Liver (tissue), 9 donors: ENCODE results near the gene APPL1. TPM values are rescaled to one million over a fixed set of nuclear protein-coding genes. Genes with fewer than 3 reads are reported as not detected.

ENCODE experiments used
- DNase-seq: peaks from one replicate; pipeline ENCODE4 v3.0.0-alpha.2; 2017; ENCODE audit warnings: low spot score
- H3K27ac ChIP-seq, 2 donors: one replicate each; pipeline ENCODE4 v1.7.0; 2013; ENCODE audit warnings: inconsistent platforms in 2 of 2, low read length in 2 of 2, control low read depth in 1 of 2, low read depth in 1 of 2, mild to moderate bottlenecking in 1 of 2
- H3K27me3 ChIP-seq, 4 donors: one replicate each; pipeline versions ENCODE4 v1.6.1 to v1.7.0; 2013; ENCODE audit warnings: low read length in 3 of 4, inconsistent platforms in 1 of 4, mild to moderate bottlenecking in 1 of 4, moderate library complexity in 1 of 4; ENCODE audit not compliant: control insufficient read depth in 4 of 4, insufficient read depth in 4 of 4
- H3K36me3 ChIP-seq, 4 donors: one replicate each; pipeline versions ENCODE4 v1.6.1 to v1.7.0; 2013; ENCODE audit warnings: low read length in 3 of 4, mild to moderate bottlenecking in 3 of 4, low read depth in 1 of 4, moderate library complexity in 1 of 4; ENCODE audit not compliant: control insufficient read depth in 4 of 4, insufficient read depth in 3 of 4
- H3K4me1 ChIP-seq, 4 donors: one replicate each; pipeline versions ENCODE4 v1.6.1 to v1.7.0; 2013; ENCODE audit warnings: low read length in 3 of 4, mild to moderate bottlenecking in 3 of 4, moderate library complexity in 1 of 4; ENCODE audit not compliant: control insufficient read depth in 4 of 4, insufficient read depth in 4 of 4
- H3K4me3 ChIP-seq, 3 donors: one replicate each; pipeline versions ENCODE4 v1.6.1 to v1.7.0; 2013; ENCODE audit warnings: low read length in 3 of 3, control low read depth in 1 of 3, low read depth in 1 of 3, mild to moderate bottlenecking in 1 of 3
- H3K9ac ChIP-seq, 2 donors: one replicate each; pipeline ENCODE4 v1.7.0; 2013; ENCODE audit warnings: low read length in 2 of 2, mild to moderate bottlenecking in 2 of 2, moderate library complexity in 2 of 2, control low read depth in 1 of 2, low read depth in 1 of 2
- H3K9me3 ChIP-seq, 4 donors: one replicate each; pipeline versions ENCODE4 v1.6.1 to v1.7.0; 2013; ENCODE audit warnings: low read length in 3 of 4; ENCODE audit not compliant: control insufficient read depth in 4 of 4
- EGR1 ChIP-seq, 2 donors: IDR thresholded peaks; 2 replicates each; pipeline ENCODE4 v1.6.1; 2016 to 2018; ENCODE audit warnings: antibody characterized with exemption in 2 of 2, low read depth in 2 of 2
- FOXA1 ChIP-seq: IDR thresholded peaks from 2 replicates; pipeline ENCODE4 v1.6.1; 2016; ENCODE audit warnings: antibody characterized with exemption
- FOXA2 ChIP-seq: IDR thresholded peaks from 2 replicates; pipeline ENCODE4 v1.6.1; 2016; ENCODE audit warnings: antibody characterized with exemption
- GABPA ChIP-seq, 2 donors: IDR thresholded peaks in 1 of 2; conservative IDR thresholded peaks in 1 of 2; 2 replicates each; pipeline ENCODE4 v1.6.1; 2016; ENCODE audit warnings: antibody characterized with exemption in 2 of 2, mild to moderate bottlenecking in 1 of 2, moderate library complexity in 1 of 2
- HNF4A ChIP-seq, 2 donors: conservative IDR thresholded peaks; 2 replicates each; pipeline ENCODE4 v1.6.1; 2016; ENCODE audit warnings: antibody characterized with exemption in 2 of 2, mild to moderate bottlenecking in 2 of 2
- JUND ChIP-seq, 2 donors: IDR thresholded peaks; 2 replicates each; pipeline ENCODE4 v1.6.1; 2016; ENCODE audit warnings: antibody characterized with exemption in 2 of 2
- MAX ChIP-seq: IDR thresholded peaks from 2 replicates; pipeline ENCODE4 v1.6.1; 2016; ENCODE audit warnings: antibody characterized with exemption
- RXRA ChIP-seq, 2 donors: IDR thresholded peaks; 2 replicates each; pipeline ENCODE4 v1.6.1; 2017 to 2018; ENCODE audit warnings: antibody characterized with exemption in 2 of 2, mild to moderate bottlenecking in 1 of 2
- SP1 ChIP-seq: IDR thresholded peaks from 2 replicates; pipeline ENCODE4 v1.6.1; 2018; ENCODE audit warnings: antibody characterized with exemption, mild to moderate bottlenecking
- TAF1 ChIP-seq: conservative IDR thresholded peaks from 2 replicates; pipeline ENCODE4 v1.6.1; 2016; ENCODE audit warnings: antibody characterized with exemption, mild to moderate bottlenecking
- YY1 ChIP-seq: IDR thresholded peaks from 2 replicates; pipeline ENCODE4 v1.6.1; 2016; ENCODE audit warnings: antibody characterized with exemption, mild to moderate bottlenecking
- ZBTB33 ChIP-seq: IDR thresholded peaks from 2 replicates; pipeline ENCODE4 v1.6.1; 2016; ENCODE audit warnings: antibody characterized with exemption
- WGBS: extraction: QIAGEN DNeasy Blood & Tissue Kit; methylation state at CpG from one replicate; pipeline ENCODE4 v1.1.7; 2013; 5-methylcytosine and 5-hydroxymethylcytosine counted together
- polyA plus RNA-seq, 2 donors: library from polyadenylated mRNA; stranded (reverse) in 1 of 2; unstranded in 1 of 2; fragments of 200-250 nt in 1 of 2; fragments of >200 nt in 1 of 2; fragmentation: Nextera tagmentation in 1 of 2; extraction: Ambion mirVana in 1 of 2; gene quantifications; one replicate each; pipeline versions ENCODE4 v1.2.1 to v1.2.3, GENCODE V29; 2013 to 2015
- total RNA-seq, 2 donors: library from RNA; depleted of rRNA; stranded (reverse); fragments of >200 nt; gene quantifications; one replicate each; pipeline ENCODE4 v1.2.3, GENCODE V29; 2014
- TF ChIP-seq, protein P1 (sequence below): IDR thresholded peaks from 2 replicates; pipeline ENCODE4 v1.6.1; 2016; ENCODE audit warnings: antibody characterized with exemption
- TF ChIP-seq, protein P2 (sequence below): fragments of 150-350 bp; IDR thresholded peaks from 2 replicates; pipeline ENCODE4 v1.5.1; 2017; ENCODE audit warnings: improper control_type of control experiment, low read depth, low read length; ENCODE audit not compliant: missing input control
- donor health status: healthy.
- donor health status: healthy.
- donor health status: healthy.
- donor health status: healthy.
- donor health status: healthy.

The APPL1 gene
- total and polyA plus RNA-seq, 4 donors: 7.7 to 30.3 (median 19.2) TPM

DNA sequence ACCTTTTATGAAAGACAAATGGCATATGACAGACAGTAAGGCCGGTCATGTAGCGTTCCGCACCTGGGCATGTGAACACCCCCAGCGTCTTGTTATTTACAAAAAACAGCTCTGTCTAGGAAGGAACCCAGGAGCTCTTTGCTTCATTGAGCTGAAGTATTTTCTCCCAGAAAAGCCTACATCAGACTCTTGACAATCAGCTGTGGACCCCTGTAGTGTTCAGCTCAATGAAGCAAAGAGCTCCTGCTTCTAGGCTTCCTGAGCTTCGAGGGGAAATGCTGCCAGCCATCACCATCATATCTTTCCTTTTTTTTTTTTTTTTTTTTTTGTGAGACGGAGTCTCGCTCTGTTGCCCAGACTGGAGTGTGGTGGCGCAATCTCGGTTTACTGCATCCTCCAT is 60.9 kb downstream of the APPL1 start:
- Histone ChIP-seq H3K27me3 (peaks cover 0 to 3% (median 0%) of the 10 kb centered on the region in 4 donors), H3K27ac (no peak overlapping the region), H3K9ac (no peak overlapping the region), H3K4me3 (no peak overlapping the region), H3K9me3 (peaks cover 0 to 3% (median under 1%) of the 10 kb centered on the region in 4 donors), H3K36me3 (no peaks in the 10 kb centered on the region), H3K4me1 (no peaks in the 10 kb centered on the region)
- DNase-seq: no peak
- 94% methylated on average over 9 of the region's 9 CpGs for WGBS
- no peak for TF ChIP-seq HNF4A (conservative IDR thresholded peaks at IDR 0.05)
- TF ChIP-seq, protein P1, sequence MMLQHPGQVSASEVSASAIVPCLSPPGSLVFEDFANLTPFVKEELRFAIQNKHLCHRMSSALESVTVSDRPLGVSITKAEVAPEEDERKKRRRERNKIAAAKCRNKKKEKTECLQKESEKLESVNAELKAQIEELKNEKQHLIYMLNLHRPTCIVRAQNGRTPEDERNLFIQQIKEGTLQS: no peak
- TF ChIP-seq EGR1 (IDR thresholded peaks at IDR 0.05; ENCODE audit: low read depth in 2 of 2): no peak
- no peak for TF ChIP-seq SP1
- TF ChIP-seq MAX: no peak
- TF ChIP-seq ZBTB33: no peak
- no peak for TF ChIP-seq TAF1
- TF ChIP-seq, protein P2, sequence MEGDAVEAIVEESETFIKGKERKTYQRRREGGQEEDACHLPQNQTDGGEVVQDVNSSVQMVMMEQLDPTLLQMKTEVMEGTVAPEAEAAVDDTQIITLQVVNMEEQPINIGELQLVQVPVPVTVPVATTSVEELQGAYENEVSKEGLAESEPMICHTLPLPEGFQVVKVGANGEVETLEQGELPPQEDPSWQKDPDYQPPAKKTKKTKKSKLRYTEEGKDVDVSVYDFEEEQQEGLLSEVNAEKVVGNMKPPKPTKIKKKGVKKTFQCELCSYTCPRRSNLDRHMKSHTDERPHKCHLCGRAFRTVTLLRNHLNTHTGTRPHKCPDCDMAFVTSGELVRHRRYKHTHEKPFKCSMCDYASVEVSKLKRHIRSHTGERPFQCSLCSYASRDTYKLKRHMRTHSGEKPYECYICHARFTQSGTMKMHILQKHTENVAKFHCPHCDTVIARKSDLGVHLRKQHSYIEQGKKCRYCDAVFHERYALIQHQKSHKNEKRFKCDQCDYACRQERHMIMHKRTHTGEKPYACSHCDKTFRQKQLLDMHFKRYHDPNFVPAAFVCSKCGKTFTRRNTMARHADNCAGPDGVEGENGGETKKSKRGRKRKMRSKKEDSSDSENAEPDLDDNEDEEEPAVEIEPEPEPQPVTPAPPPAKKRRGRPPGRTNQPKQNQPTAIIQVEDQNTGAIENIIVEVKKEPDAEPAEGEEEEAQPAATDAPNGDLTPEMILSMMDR: no peak
- no peak for TF ChIP-seq JUND (IDR thresholded peaks at IDR 0.05)
- no peak for TF ChIP-seq GABPA (IDR thresholded peaks at IDR 0.05 in 1 of 2, conservative IDR thresholded peaks at IDR 0.05 in 1 of 2)
- TF ChIP-seq FOXA1: no peak

DNA sequence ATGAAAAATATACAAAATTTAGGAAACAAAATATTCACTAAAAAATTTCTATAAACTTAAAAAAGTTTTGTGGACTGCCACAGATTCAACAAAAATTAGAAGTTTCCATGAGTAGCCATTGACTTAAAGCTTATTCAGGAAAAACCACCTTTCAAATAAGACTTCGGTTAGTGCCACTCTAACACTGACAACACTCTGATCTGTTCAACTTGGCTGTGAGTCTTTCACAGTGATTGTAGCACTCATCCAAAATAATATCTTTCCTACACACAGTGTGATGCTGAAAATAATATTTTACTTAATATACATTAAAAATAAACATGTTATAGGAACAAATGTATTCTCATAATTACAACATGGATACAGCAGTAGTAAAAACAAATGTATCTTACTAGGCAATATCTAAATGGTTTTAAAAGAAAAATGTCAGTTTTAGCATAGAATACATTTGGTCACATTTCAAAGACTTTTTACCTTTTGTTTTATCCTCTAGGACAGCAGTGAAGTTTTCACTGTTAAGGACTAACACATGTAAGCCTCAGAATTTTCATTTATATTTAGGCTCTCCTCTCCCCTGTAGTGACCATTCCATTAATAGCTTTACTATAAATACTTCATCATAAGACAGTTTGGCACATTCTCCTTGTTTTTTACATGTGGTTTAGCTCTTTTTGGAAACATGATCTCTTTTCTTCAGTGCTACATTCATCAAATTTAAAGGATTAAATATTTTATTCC is 64.8 kb downstream of the APPL1 start, which contains the start of gene ASB14:
Gene ASB14, minus strand, starts transcription at position 527 of the 738 bp plus-strand sequence. CDS start 652 bp downstream, outside the sequence.
- H3K27me3 ChIP-seq: no peaks in the 10 kb centered on the region
- no peaks in the 10 kb centered on the region for H3K4me1 ChIP-seq
- no peaks in the 10 kb centered on the region for H3K36me3 ChIP-seq
- no peak within 1 kb of the TSS for H3K27ac ChIP-seq
- no peaks in the 10 kb centered on the region for H3K9me3 ChIP-seq
- H3K4me3 ChIP-seq: no peak within 1 kb of the TSS
- 93% methylated on average over 1 of the region's 1 CpG for WGBS
- H3K9ac ChIP-seq: no peak within 1 kb of the TSS
- TF ChIP-seq YY1 (no peak), FOXA2 (no peak), RXRA (IDR thresholded peaks at IDR 0.05) (no peak)
- DNase-seq: no peak
